GM12874 (cell line): Measurements from ENCODE around the gene LRRC8E.

ENCODE experiments used
- TF ChIP-seq, protein P1 (sequence below): IDR thresholded peaks from 2 replicates; pipeline ENCODE4 v1.5.1; 2011; ENCODE audit warnings: low read depth, mild to moderate bottlenecking, control low read depth, low read length, moderate library complexity; ENCODE audit not compliant: insufficient read depth

The LRRC8E gene

DNA sequence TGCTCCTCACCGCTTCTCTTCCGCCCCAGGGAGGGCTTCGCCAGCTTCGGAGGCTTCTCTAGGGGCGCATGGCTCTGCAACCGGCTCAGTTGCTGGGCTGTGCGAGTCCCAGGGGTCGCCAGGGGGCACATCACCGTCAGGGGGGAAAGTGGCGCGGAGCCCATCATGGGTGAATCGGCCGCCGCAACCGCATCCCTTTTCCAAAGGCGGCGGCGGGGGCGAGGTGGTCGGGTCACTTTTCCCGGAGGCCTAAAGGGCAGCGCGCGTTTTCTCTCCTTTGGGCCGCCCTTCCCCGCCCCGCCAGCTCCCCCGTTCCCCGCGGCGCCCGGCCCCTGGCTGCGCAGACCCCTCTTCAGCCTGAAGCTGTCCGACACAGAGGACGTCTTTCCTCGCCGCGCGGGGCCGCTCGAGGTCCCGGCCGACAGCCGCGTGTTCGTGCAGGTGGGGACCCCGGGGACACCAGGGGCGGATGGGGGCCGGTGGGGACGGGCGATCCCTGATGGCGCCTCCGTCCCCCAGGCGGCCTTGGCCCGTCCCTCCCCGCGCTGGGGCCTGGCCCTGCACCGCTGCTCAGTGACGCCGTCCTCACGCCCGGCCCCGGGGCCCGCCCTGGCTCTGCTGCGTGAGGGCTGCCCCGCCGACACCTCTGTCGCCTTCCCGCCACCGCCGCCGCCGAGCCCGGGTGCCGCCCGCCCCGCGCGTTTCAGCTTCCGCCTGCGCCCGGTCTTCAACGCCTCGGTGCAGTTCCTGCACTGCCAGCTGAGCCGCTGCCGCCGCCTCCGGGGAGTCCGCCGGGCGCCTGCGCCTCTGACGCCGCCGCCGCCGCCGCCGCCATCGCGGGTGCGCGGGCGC lies 28.0 kb downstream of the LRRC8E start:
- TF ChIP-seq, protein P1, sequence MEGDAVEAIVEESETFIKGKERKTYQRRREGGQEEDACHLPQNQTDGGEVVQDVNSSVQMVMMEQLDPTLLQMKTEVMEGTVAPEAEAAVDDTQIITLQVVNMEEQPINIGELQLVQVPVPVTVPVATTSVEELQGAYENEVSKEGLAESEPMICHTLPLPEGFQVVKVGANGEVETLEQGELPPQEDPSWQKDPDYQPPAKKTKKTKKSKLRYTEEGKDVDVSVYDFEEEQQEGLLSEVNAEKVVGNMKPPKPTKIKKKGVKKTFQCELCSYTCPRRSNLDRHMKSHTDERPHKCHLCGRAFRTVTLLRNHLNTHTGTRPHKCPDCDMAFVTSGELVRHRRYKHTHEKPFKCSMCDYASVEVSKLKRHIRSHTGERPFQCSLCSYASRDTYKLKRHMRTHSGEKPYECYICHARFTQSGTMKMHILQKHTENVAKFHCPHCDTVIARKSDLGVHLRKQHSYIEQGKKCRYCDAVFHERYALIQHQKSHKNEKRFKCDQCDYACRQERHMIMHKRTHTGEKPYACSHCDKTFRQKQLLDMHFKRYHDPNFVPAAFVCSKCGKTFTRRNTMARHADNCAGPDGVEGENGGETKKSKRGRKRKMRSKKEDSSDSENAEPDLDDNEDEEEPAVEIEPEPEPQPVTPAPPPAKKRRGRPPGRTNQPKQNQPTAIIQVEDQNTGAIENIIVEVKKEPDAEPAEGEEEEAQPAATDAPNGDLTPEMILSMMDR: no peak

DNA sequence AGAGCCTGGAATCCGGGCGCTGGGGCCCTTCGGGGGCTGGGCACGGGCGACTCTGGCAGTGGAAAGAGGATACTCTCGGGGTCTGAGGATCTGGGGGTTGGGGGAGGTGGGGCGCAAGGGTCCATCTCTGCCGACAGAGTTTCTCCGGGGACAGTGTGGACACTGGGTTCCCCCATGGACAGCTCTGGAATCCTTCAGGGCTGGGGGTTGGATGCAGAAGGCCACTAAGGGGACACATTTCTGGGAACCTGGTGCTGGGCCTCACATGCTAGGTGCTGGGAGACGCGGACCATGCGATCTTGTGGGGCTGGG lies 28.6 kb downstream of the LRRC8E start:
- TF ChIP-seq, protein P1: no peak

GRCh38 chr19:7917267-7918061 lies 29.2 kb downstream of the LRRC8E start:
- TF ChIP-seq, protein P1: peak; percentile 87

GRCh38 chr19:7918615-7919421 lies 30.5 kb downstream of the LRRC8E start:
- TF ChIP-seq, protein P1: no peak

- TF ChIP-seq, protein P1: 0 out of 2 replicates have a peak, but pooled peaks have one; percentile 2
Observed at GRCh38 chr19:7919610-7920518, 31.6 kb downstream of the LRRC8E start, which contains the start of gene SNAPC2. SNAPC2 (plus strand) TSS chr19:7920338; CDS start chr19:7920367, 29 bp downstream.

DNA sequence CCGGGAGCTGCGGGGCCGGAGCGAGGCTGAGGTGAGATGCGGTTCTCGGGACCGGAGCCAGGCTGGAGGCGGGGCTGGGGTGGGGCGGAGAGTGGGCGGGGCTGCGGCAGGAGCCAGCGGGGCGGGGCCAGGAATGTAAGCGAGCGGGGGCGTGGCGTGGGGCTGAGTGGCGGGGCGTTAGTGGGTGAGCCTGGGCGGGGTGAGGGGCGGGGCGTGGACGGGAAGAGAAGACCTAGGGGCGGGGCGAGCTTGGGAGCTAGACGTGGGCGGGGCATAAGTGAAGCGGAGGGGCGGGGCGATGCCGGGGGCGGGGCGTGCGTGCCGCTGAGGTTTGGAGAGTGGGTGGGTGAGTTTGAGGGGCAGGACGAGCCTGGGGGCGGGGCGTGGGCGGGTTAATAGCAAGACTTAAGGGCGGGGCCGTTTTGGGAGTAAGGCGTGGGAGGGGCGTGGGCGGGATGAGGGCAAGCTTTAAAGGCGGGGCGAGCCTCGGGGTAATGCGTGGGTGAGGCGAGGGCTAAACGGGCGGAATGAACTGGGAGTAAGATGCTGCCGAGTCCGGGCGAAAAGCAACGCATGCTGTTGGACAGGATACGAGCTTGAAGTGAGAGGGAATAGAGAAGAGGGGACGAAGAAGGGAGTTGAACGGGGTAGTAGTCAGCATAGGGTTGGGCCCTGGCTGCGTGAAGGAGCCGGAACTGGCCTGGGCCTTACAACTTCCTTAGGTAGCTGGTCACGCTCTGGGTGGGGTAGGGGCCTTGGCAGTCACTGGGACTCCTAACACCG lies 32.4 kb downstream of the LRRC8E start:
- TF ChIP-seq, protein P1: no peak
